Left lung (tissue), 10 donors: ENCODE data around the gene ALDH1A1. TPM values are rescaled to one million over a fixed set of nuclear protein-coding genes. Genes with fewer than 3 reads are reported as not detected.

Source experiments
- ATAC-seq: fragments of 200-7000 bp; cut with Tn5 transposase; one replicate; pipeline ENCODE4 v1.9.1; 2020; ENCODE audit warnings: moderate library complexity
- DNase-seq, 4 donors: peaks; one replicate each; pipeline ENCODE4 v3.0.0-alpha.2; 2013 to 2020
- H3K27ac ChIP-seq, 2 donors: fragments of 200-600 bp; sonication (generic) in 1 of 2; one replicate each; pipeline versions ENCODE4 v1.5.0 to v1.8.0; 2020 to 2021
- H3K27me3 ChIP-seq, 2 donors: fragments of 200-600 bp; sonication (generic) in 1 of 2; one replicate each; pipeline versions ENCODE4 v1.5.0 to v1.8.0; 2020 to 2021
- H3K36me3 ChIP-seq, 2 donors: fragments of 200-600 bp; sonication (generic) in 1 of 2; one replicate each; pipeline versions ENCODE4 v1.5.0 to v1.8.0; 2020 to 2021
- H3K4me1 ChIP-seq, 2 donors: fragments of 200-600 bp; one replicate each; pipeline ENCODE4 v1.8.0; 2021
- H3K4me3 ChIP-seq, 2 donors: fragments of 200-600 bp; sonication (generic) in 1 of 2; one replicate each; pipeline versions ENCODE4 v1.5.0 to v1.8.0; 2020 to 2021; ENCODE audit warnings: mild to moderate bottlenecking in 1 of 2
- H3K9me3 ChIP-seq, 2 donors: fragments of 200-600 bp; sonication (generic) in 1 of 2; one replicate each; pipeline versions ENCODE4 v1.5.0 to v1.8.0; 2020 to 2021
- CTCF ChIP-seq, 2 donors: fragments of 200-600 bp; sonication (generic) in 1 of 2; IDR thresholded peaks; one replicate each; pipeline versions ENCODE4 v1.5.0 to v1.8.0; 2021; ENCODE audit warnings: antibody characterized with exemption in 2 of 2
- intact Hi-C, 2 donors: fragments of 100-400 bp; cut with DNase I; formaldehyde crosslinking; loops; one replicate each; pipeline versions ENCODE4 v1.11.2 to v1.14.2; 2022
- polyA plus RNA-seq, 6 donors: library from polyadenylated mRNA; unstranded; fragments of 120-200 nt; gene quantifications; one replicate each; pipeline ENCODE4 v1.2.1, GENCODE V29; 2013; ENCODE audit not compliant: insufficient read length in 6 of 6
- total RNA-seq, 2 donors: library from RNA; stranded (reverse); fragmentation: NEBNext Ultra II Directional; extraction: Animal tissue kit (Norgen Biotek cat#: 25700); gene quantifications; one replicate each; pipeline ENCODE4 v1.2.1, GENCODE V29; 2021
- donor health status: DM: no; HTN: yes; CAD: no.
- donor health status: DM: no; HTN: no; CAD: no.

Gene ALDH1A1
- total and polyA plus RNA-seq, 8 donors, result 23.2 to 126 (median 46.6) TPM

- intact Hi-C loops, result no loop called here
Measured at GRCh38 chr9:72972636-72973035, 19.8 kb upstream of the ALDH1A1 start.

GRCh38 chr9:72971411-72971810 lies 18.6 kb upstream of the ALDH1A1 start:
- H3K4me1 ChIP-seq, result no peaks in the 10 kb centered on the region
- no peak for TF ChIP-seq CTCF (IDR thresholded peaks at IDR 0.05)
- no peaks in the 10 kb centered on the region for H3K36me3 ChIP-seq
- intact Hi-C loops, result no loop called here
- no peaks in the 10 kb centered on the region for H3K9me3 ChIP-seq
- H3K27me3 ChIP-seq, result no peaks in the 10 kb centered on the region
- no peak for ATAC-seq
- no peak overlapping the region for H3K4me3 ChIP-seq
- no peak overlapping the region for H3K27ac ChIP-seq
- no peak for DNase-seq

More at GRCh38 chr9:72972636-72973035, 19.8 kb upstream of the ALDH1A1 start:
- no peak overlapping the region for H3K4me3 ChIP-seq
- H3K27me3 ChIP-seq, result no peaks in the 10 kb centered on the region
- ATAC-seq (no peak), DNase-seq (no peak)
- H3K27ac ChIP-seq, result no peak overlapping the region
- no peaks in the 10 kb centered on the region for H3K4me1 ChIP-seq
- H3K36me3 ChIP-seq, result no peaks in the 10 kb centered on the region
- no peak for TF ChIP-seq CTCF (IDR thresholded peaks at IDR 0.05)
- H3K9me3 ChIP-seq, result no peaks in the 10 kb centered on the region

- DNase-seq (no peak), ATAC-seq (peak; percentile 59)
- no peak overlapping the region for H3K4me3 ChIP-seq
- H3K27me3 ChIP-seq, result no peaks in the 10 kb centered on the region
- H3K4me1 ChIP-seq, result no peaks in the 10 kb centered on the region
- no peaks in the 10 kb centered on the region for H3K36me3 ChIP-seq
- H3K9me3 ChIP-seq, result no peaks in the 10 kb centered on the region
- TF ChIP-seq CTCF (IDR thresholded peaks at IDR 0.05), result no peak
- intact Hi-C loops, result no loop called here
- no peak overlapping the region for H3K27ac ChIP-seq
Measured at GRCh38 chr9:72960446-72960845, 7.6 kb upstream of the ALDH1A1 start.

- Histone ChIP-seq H3K9me3 (no peaks in the 10 kb centered on the region), H3K4me1 (peaks cover 0 to 17% of the 10 kb centered on the region in 2 donors), H3K27ac (no peak overlapping the region), H3K36me3 (no peaks in the 10 kb centered on the region), H3K4me3 (no peak overlapping the region), H3K27me3 (no peaks in the 10 kb centered on the region)
- intact Hi-C loops, result no loop called here
- ATAC-seq (no peak), DNase-seq (peak in 1 of 4 donors; percentile 45)
- no peak for TF ChIP-seq CTCF (IDR thresholded peaks at IDR 0.05)
Measured at GRCh38 chr9:72958485-72959281, 5.8 kb upstream of the ALDH1A1 start.

- Histone ChIP-seq H3K27me3 (no peaks in the 10 kb centered on the region), H3K27ac (no peak overlapping the region)
- no peak for ATAC-seq
Measured at GRCh38 chr9:72955571-72955970, 2.7 kb upstream of the ALDH1A1 start.

More at GRCh38 chr9:72955571-72955970, 2.7 kb upstream of the ALDH1A1 start:
- peaks cover 0 to 45% of the 10 kb centered on the region in 2 donors for H3K4me1 ChIP-seq
- intact Hi-C loops, result no loop called here
- DNase-seq, result no peak
- H3K9me3 ChIP-seq, result no peaks in the 10 kb centered on the region
- no peak overlapping the region for H3K4me3 ChIP-seq
- no peaks in the 10 kb centered on the region for H3K36me3 ChIP-seq
- TF ChIP-seq CTCF (IDR thresholded peaks at IDR 0.05), result no peak
